Measurements from ENCODE around the gene PRMT3. TPM values are rescaled to one million over a fixed set of nuclear protein-coding genes. Genes with fewer than 3 reads are reported as not detected.
"Not testable (repeated sequence)": the region's sequence is repeated elsewhere in the genome, so short reads cannot be mapped to it uniquely, and the experiment has no call there.

The PRMT3 gene
- total RNA-seq, 1 experiment from 2014 or later, result 22.6 TPM

GRCh38 chr11:20555783-20556182 is 168.3 kb downstream of the PRMT3 start:
- H3K4ac ChIP-seq (ENCODE audit: low read depth, low read length), result no peak overlapping the region
- no peak overlapping the region for H3K56ac ChIP-seq (ENCODE audit: insufficient read length, low read depth, low read length)
- peaks cover 3% of the 10 kb centered on the region for H3K27me3 Mint-ChIP-seq (ENCODE audit: low read depth)
- H3K36me3 Mint-ChIP-seq (ENCODE audit: insufficient read depth in 1 of 3, low read depth in 3 of 3), result peaks cover 6 to 12% (median 11%) of the 10 kb centered on the region in 3 experiments
- TF ChIP-seq CTCF (conservative IDR thresholded peaks at IDR 0.05), result no peak
- H2BK15ac ChIP-seq (ENCODE audit: low read depth, low read length), result no peak overlapping the region
- H3K9me3 Mint-ChIP-seq, result peaks cover 11 to 23% of the 10 kb centered on the region in 2 experiments
- H2BK5ac ChIP-seq (ENCODE audit: insufficient read length, low read length), result no peak overlapping the region
- no peak overlapping the region for H3K23ac ChIP-seq (ENCODE audit: insufficient read length, low read depth, low read length)
- no peak overlapping the region for H3K27ac ChIP-seq (ENCODE audit: insufficient read length, low read depth, low read length)
- no peak overlapping the region for H3K14ac ChIP-seq (ENCODE audit: insufficient read depth, low read length)
- no peaks in the 10 kb centered on the region; the same call in 1 of the 2 replicates for H3K27me3 ChIP-seq (ENCODE audit: insufficient read depth, low read length)
- no peaks in the 10 kb centered on the region for H3K79me2 ChIP-seq (ENCODE audit: insufficient read depth, low read length)
- H2BK12ac ChIP-seq (ENCODE audit: insufficient read length, low read depth, low read length), result no peak overlapping the region
- H3K27ac Mint-ChIP-seq, result no peak overlapping the region
- H3K4me2 ChIP-seq (ENCODE audit: insufficient read depth, insufficient read length, low read length), result no peak overlapping the region
- H3K9me3 ChIP-seq (ENCODE audit: control insufficient read depth, low read depth, low read length), result no peaks in the 10 kb centered on the region
- H4K91ac ChIP-seq (ENCODE audit: insufficient read length, low read depth, low read length), result no peak overlapping the region
- no peak overlapping the region for H2BK20ac ChIP-seq (ENCODE audit: low read depth, low read length, poor library complexity, severe bottlenecking)
- H3K9ac ChIP-seq (ENCODE audit: extremely low read depth, insufficient read length, low read length), result no peak overlapping the region
- H2AK5ac ChIP-seq (ENCODE audit: insufficient read length, low read length), result no peak overlapping the region
- H2AFZ ChIP-seq (ENCODE audit: low read length), result no peak overlapping the region
- no peak overlapping the region for H4K5ac ChIP-seq (ENCODE audit: insufficient read length, low read depth, low read length)
- no peak overlapping the region for H3K18ac ChIP-seq (ENCODE audit: insufficient read length, low read depth, low read length)
- no CpG with 5 or more reads among the region's 3 CpGs for WGBS (ENCODE audit: extremely low coverage, insufficient read length, low lambda C conversion rate)
- H4K8ac ChIP-seq (replicated peaks; ENCODE audit: insufficient read length, low read depth, low read length), result no peak overlapping the region
- no peak overlapping the region for H3K4me3 Mint-ChIP-seq
- no peaks in the 10 kb centered on the region for H3K4me1 ChIP-seq (ENCODE audit: insufficient read depth, low read length)
- H3K4me1 Mint-ChIP-seq, result no peaks in the 10 kb centered on the region
- H3K79me1 ChIP-seq (ENCODE audit: insufficient read depth, low read depth, low read length, poor library complexity, severe bottlenecking), result no peaks in the 10 kb centered on the region
- H4K20me1 ChIP-seq (ENCODE audit: control insufficient read depth, insufficient read depth, insufficient read length), result no peaks in the 10 kb centered on the region
- H3K23me2 ChIP-seq (ENCODE audit: insufficient read length, low read depth, low read length, poor library complexity, severe bottlenecking), result no peaks in the 10 kb centered on the region
- no peak for DNase-seq
- no peak overlapping the region for H2BK120ac ChIP-seq (ENCODE audit: low read depth, low read length, poor library complexity, severe bottlenecking)
- no peak overlapping the region for H3T11ph ChIP-seq (ENCODE audit: low read length)

- not testable (repeated sequence) for H2AFZ ChIP-seq (ENCODE audit: low read length); H2BK5ac ChIP-seq (ENCODE audit: insufficient read length, low read length); H2BK15ac ChIP-seq (ENCODE audit: low read depth, low read length)
Observed at GRCh38 chr11:20556396-20556795, 168.9 kb downstream of the PRMT3 start.

More at GRCh38 chr11:20556396-20556795, 168.9 kb downstream of the PRMT3 start:
- not testable (repeated sequence) for H2BK120ac ChIP-seq (ENCODE audit: low read depth, low read length, poor library complexity, severe bottlenecking); H3K18ac ChIP-seq (ENCODE audit: insufficient read length, low read depth, low read length); H3K4me2 ChIP-seq (ENCODE audit: insufficient read depth, insufficient read length, low read length); H3K27ac ChIP-seq (ENCODE audit: insufficient read length, low read depth, low read length); H3K14ac ChIP-seq (ENCODE audit: insufficient read depth, low read length); H2BK12ac ChIP-seq (ENCODE audit: insufficient read length, low read depth, low read length); DNase-seq; H4K5ac ChIP-seq (ENCODE audit: insufficient read length, low read depth, low read length); H3K27me3 Mint-ChIP-seq (ENCODE audit: low read depth); H3K4me1 ChIP-seq (ENCODE audit: insufficient read depth, low read length); H3K23me2 ChIP-seq (ENCODE audit: insufficient read length, low read depth, low read length, poor library complexity, severe bottlenecking); H3K4me1 Mint-ChIP-seq; H3K27me3 ChIP-seq (ENCODE audit: insufficient read depth, low read length); H3K9ac ChIP-seq (ENCODE audit: extremely low read depth, insufficient read length, low read length); H3K9me3 ChIP-seq (ENCODE audit: control insufficient read depth, low read depth, low read length); H3K4ac ChIP-seq (ENCODE audit: low read depth, low read length); H4K91ac ChIP-seq (ENCODE audit: insufficient read length, low read depth, low read length); H3K79me1 ChIP-seq (ENCODE audit: insufficient read depth, low read depth, low read length, poor library complexity, severe bottlenecking); H4K20me1 ChIP-seq (ENCODE audit: control insufficient read depth, insufficient read depth, insufficient read length); H2AK5ac ChIP-seq (ENCODE audit: insufficient read length, low read length); H3K23ac ChIP-seq (ENCODE audit: insufficient read length, low read depth, low read length); H2BK20ac ChIP-seq (ENCODE audit: low read depth, low read length, poor library complexity, severe bottlenecking); H3K27ac Mint-ChIP-seq; H3T11ph ChIP-seq (ENCODE audit: low read length); H3K79me2 ChIP-seq (ENCODE audit: insufficient read depth, low read length); H4K8ac ChIP-seq (replicated peaks; ENCODE audit: insufficient read length, low read depth, low read length); H3K56ac ChIP-seq (ENCODE audit: insufficient read length, low read depth, low read length); H3K4me3 Mint-ChIP-seq
- Mint-ChIP-seq H3K36me3 (ENCODE audit: insufficient read depth in 1 of 3, low read depth in 3 of 3) (peaks cover 6 to 12% (median 11%) of the 10 kb centered on the region in 3 experiments), H3K9me3 (peaks cover 11 to 23% of the 10 kb centered on the region in 2 experiments)
